PC-9 (cell line): ENCODE data around the gene CCDC12. TPM values are rescaled to one million over a fixed set of nuclear protein-coding genes. Genes with fewer than 3 reads are reported as not detected.

Source experiments
- BruUV-seq: library from RNA; stranded (reverse); fragments of 400-500 nt; replicated peaks from 2 replicates; lab custom pipeline; 2021; lab: Mats Ljungman, UMichigan
- CTCF ChIA-PET: fragments of 300-600 bp; sonication (Branson Sonifier 250); formaldehyde crosslinking; loops from one replicate; lab custom pipeline; 2022; ENCODE audit warnings: antibody characterized with exemption; lab: Charles Lee
- POLR2A ChIA-PET: fragments of 300-600 bp; sonication (Branson Sonifier 250); formaldehyde crosslinking; loops from one replicate; lab custom pipeline; 2022; ENCODE audit warnings: antibody characterized with exemption; ENCODE audit not compliant: unreplicated experiment; lab: Charles Lee
- DNase-seq, 2 experiments: peaks; one replicate each; pipeline versions ENCODE4 v3.0.0 to v3.0.0-alpha.2; 2015 to 2022; ENCODE audit warnings: mixed read lengths in 1 of 2
- H2AFZ ChIP-seq: fragments of 200-600 bp; sonication (generic); 2 replicates; pipeline ENCODE4 v1.8.1; 2017; ENCODE audit warnings: antibody characterized with exemption
- H3F3A ChIP-seq: fragments of 200-600 bp; sonication (generic); 2 replicates; pipeline ENCODE4 v1.8.1; 2017; ENCODE audit warnings: antibody characterized with exemption, mild to moderate bottlenecking, low read depth; ENCODE audit not compliant: insufficient read depth
- H3K27ac ChIP-seq: fragments of 200-600 bp; sonication (generic); 2 replicates; pipeline ENCODE4 v1.6.1; 2016; ENCODE audit warnings: mixed run types
- H3K27me3 ChIP-seq: fragments of 200-600 bp; sonication (generic); 2 replicates; pipeline ENCODE4 v1.6.1; 2016; ENCODE audit warnings: low read depth, mixed run types; ENCODE audit not compliant: insufficient read depth
- H3K36me3 ChIP-seq: fragments of 200-600 bp; sonication (generic); 2 replicates; pipeline ENCODE4 v1.6.1; 2016; ENCODE audit warnings: low read depth, mixed run types
- H3K4me1 ChIP-seq: fragments of 200-600 bp; sonication (generic); replicated peaks from 2 replicates; pipeline ENCODE4 v1.6.1; 2016; ENCODE audit warnings: mixed run types; ENCODE audit not compliant: insufficient read depth
- H3K4me2 ChIP-seq: fragments of 200-600 bp; sonication (generic); 2 replicates; pipeline ENCODE4 v1.6.1; 2017; ENCODE audit warnings: mixed run types
- H3K4me3 ChIP-seq: fragments of 200-600 bp; sonication (generic); 2 replicates; pipeline ENCODE4 v1.6.1; 2016; ENCODE audit warnings: mixed run types
- H3K79me2 ChIP-seq: fragments of 200-600 bp; sonication (generic); 2 replicates; pipeline ENCODE4 v1.6.1; 2017; ENCODE audit warnings: low read depth, mixed run types
- H3K9me2 ChIP-seq: fragments of 200-600 bp; sonication (generic); 2 replicates; pipeline ENCODE4 v1.8.1; 2017; ENCODE audit warnings: mild to moderate bottlenecking; ENCODE audit not compliant: insufficient read depth
- H3K9me3 ChIP-seq: fragments of 200-600 bp; sonication (generic); 2 replicates; pipeline ENCODE4 v1.8.1; 2016; ENCODE audit warnings: low read depth; ENCODE audit not compliant: insufficient read depth
- H4K20me1 ChIP-seq: fragments of 200-600 bp; sonication (generic); 2 replicates; pipeline ENCODE4 v1.8.1; 2017; ENCODE audit not compliant: insufficient read depth
- EZH2 ChIP-seq: fragments of 200-600 bp; sonication (generic); IDR thresholded peaks from 2 replicates; pipeline ENCODE4 v1.8.0; 2017; ENCODE audit warnings: antibody characterized with exemption, low read depth
- intact Hi-C: fragments of 100-400 bp; cut with micrococcal nuclease; formaldehyde crosslinking; loops from one replicate; pipeline ENCODE4 v1.10.0; 2022; ENCODE audit not compliant: unreplicated experiment
- total RNA-seq: library from RNA; stranded (reverse); gene quantifications from 2 replicates; pipeline ENCODE4 v1.2.3, GENCODE V29; 2021
- TF ChIP-seq, protein P1 (sequence below): fragments of 200-600 bp; sonication (generic); conservative IDR thresholded peaks from 2 replicates; pipeline ENCODE4 v1.6.1; 2017; ENCODE audit warnings: mixed run types, antibody characterized with exemption, mild to moderate bottlenecking, moderate library complexity

The CCDC12 gene
- total RNA-seq, 1 experiment from 2014 or later, result 39.3 TPM

DNA sequence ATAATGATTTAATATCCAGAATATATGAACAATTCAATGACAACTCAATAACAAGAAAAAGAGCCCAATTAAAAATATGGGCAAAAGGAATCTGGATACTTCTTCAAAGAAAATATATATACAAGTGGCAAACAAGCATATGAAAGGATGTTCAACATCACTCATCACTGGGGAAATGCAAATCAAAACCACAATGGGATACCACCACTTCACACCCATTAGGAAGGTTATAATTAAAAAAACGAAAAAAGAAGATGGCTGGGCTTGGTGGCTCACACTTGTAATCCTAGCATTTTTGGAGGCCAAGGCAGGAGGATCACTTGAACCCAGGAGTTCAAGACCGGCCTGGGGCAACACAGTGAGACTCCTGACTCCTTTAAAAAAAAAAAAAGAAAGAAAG, 4.1 kb downstream of the CCDC12 start:
- ChIA-PET CTCF (no interaction called here), POLR2A (no interaction called here)
- TF ChIP-seq, protein P1, sequence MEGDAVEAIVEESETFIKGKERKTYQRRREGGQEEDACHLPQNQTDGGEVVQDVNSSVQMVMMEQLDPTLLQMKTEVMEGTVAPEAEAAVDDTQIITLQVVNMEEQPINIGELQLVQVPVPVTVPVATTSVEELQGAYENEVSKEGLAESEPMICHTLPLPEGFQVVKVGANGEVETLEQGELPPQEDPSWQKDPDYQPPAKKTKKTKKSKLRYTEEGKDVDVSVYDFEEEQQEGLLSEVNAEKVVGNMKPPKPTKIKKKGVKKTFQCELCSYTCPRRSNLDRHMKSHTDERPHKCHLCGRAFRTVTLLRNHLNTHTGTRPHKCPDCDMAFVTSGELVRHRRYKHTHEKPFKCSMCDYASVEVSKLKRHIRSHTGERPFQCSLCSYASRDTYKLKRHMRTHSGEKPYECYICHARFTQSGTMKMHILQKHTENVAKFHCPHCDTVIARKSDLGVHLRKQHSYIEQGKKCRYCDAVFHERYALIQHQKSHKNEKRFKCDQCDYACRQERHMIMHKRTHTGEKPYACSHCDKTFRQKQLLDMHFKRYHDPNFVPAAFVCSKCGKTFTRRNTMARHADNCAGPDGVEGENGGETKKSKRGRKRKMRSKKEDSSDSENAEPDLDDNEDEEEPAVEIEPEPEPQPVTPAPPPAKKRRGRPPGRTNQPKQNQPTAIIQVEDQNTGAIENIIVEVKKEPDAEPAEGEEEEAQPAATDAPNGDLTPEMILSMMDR, result no peak
- no peak for TF ChIP-seq EZH2
- Histone ChIP-seq H3K36me3 (no peaks in the 10 kb centered on the region; the same call in 1 of the 2 replicates), H3K9me2 (no peaks in the 10 kb centered on the region), H2AFZ (no peak overlapping the region), H3K9me3 (no peaks in the 10 kb centered on the region), H3K27ac (no peak overlapping the region), H3K27me3 (no peaks in the 10 kb centered on the region), H3K79me2 (peaks cover 89% of the 10 kb centered on the region), H4K20me1 (peaks cover 73% of the 10 kb centered on the region), H3K4me1 (peaks cover 10% of the 10 kb centered on the region), H3K4me2 (no peak overlapping the region), H3K4me3 (no peak overlapping the region), H3F3A (peaks cover 7% of the 10 kb centered on the region)
- BruUV-seq, result no TSS peak
- no peak for DNase-seq
- intact Hi-C loops, result no loop called here

DNA sequence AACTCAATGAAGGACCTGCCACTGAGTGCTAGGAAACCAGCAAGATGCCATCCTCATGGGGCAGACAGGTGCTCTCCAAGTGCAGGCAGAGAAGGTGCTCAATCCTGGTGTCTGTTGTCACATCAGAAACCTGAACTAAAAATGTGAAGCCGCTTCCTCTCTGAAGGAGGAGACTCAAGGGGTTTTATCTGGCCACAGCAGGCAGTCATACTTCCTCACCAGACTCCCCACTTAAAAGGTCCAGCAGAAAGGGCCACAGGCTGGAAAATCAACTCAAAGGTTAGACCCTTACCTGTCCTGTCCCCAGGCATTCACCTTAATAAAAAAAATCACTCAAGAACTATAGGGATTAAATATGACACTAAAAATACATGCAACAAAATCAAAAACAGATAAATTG, 4.8 kb downstream of the CCDC12 start:
- no peaks in the 10 kb centered on the region for H3K9me2 ChIP-seq
- no peak overlapping the region for H3K4me3 ChIP-seq
- H3K27ac ChIP-seq, result no peak overlapping the region
- H3K4me1 ChIP-seq, result peaks cover 6% of the 10 kb centered on the region
- peaks cover 80% of the 10 kb centered on the region for H4K20me1 ChIP-seq
- DNase-seq, result no peak
- no peaks in the 10 kb centered on the region for H3K27me3 ChIP-seq
- H2AFZ ChIP-seq, result no peak overlapping the region
- intact Hi-C loops, result no loop called here
- no TSS peak for BruUV-seq
- ChIA-PET CTCF (no interaction called here), POLR2A (no interaction called here)
- H3K36me3 ChIP-seq, result no peaks in the 10 kb centered on the region; the same call in 1 of the 2 replicates
- H3K9me3 ChIP-seq, result no peaks in the 10 kb centered on the region
- no peak overlapping the region for H3K4me2 ChIP-seq
- H3K79me2 ChIP-seq, result peaks cover 96% of the 10 kb centered on the region
- H3F3A ChIP-seq, result peaks cover 2% of the 10 kb centered on the region; the same call in 1 of the 2 replicates
- no peak for TF ChIP-seq EZH2
- TF ChIP-seq, protein P1, result no peak

DNA sequence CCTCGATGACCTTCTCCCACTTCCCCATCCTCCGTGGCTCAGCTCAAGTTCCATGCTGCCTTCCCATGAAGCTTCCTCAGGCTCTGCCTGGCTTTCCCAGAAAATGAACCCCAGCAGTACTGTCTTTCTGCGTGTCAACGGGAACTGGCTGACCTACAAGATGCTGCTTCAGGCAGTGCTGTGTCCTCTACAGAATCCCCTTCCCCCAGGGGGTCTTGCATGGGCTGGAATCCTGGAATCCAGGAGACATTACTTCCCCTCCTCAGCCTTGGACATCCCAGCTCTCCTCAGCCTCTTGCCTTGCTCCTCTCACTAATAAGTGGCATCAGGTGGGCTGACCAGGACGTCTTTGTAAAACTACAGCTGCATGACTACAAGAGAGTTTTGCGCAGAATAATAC, 5.4 kb downstream of the CCDC12 start:
- Histone ChIP-seq H3K4me3 (no peak overlapping the region), H3K4me1 (peaks cover 6% of the 10 kb centered on the region), H3K79me2 (peaks cover 100% of the 10 kb centered on the region), H3F3A (peaks cover 2% of the 10 kb centered on the region; the same call in 1 of the 2 replicates), H2AFZ (no peak overlapping the region), H3K9me2 (no peaks in the 10 kb centered on the region), H3K9me3 (no peaks in the 10 kb centered on the region), H3K27me3 (no peaks in the 10 kb centered on the region), H4K20me1 (peaks cover 82% of the 10 kb centered on the region), H3K36me3 (no peaks in the 10 kb centered on the region; the same call in 1 of the 2 replicates), H3K27ac (no peak overlapping the region), H3K4me2 (no peak overlapping the region)
- ChIA-PET CTCF (no interaction called here), POLR2A (no interaction called here)
- TF ChIP-seq EZH2, result no peak
- TF ChIP-seq, protein P1, result no peak
- no TSS peak for BruUV-seq
- DNase-seq, result no peak
- intact Hi-C loops, result no loop called here
